ENCODE results near the gene MEGF11.

The MEGF11 gene

GRCh38 chr15:66290007-66290406, 36.5 kb upstream of the MEGF11 start:
- no peak for DNase-seq
- Mint-ChIP-seq H3K36me3 (ENCODE audit: low read depth) (no peaks in the 10 kb centered on the region), H3K9me3 (no peaks in the 10 kb centered on the region), H3K27me3 (ENCODE audit: low read depth, poor library complexity) (peaks cover 17% of the 10 kb centered on the region), H3K4me3 (no peak overlapping the region), H3K4me1 (peaks cover 25% of the 10 kb centered on the region), H3K27ac (no peak overlapping the region)
- no peak for TF ChIP-seq CTCF (IDR thresholded peaks at IDR 0.05)

- no peak overlapping the region for H3K4me3 Mint-ChIP-seq
- no peaks in the 10 kb centered on the region for H3K36me3 Mint-ChIP-seq (ENCODE audit: low read depth)
- no peaks in the 10 kb centered on the region for H3K9me3 Mint-ChIP-seq
- peaks cover 17% of the 10 kb centered on the region for H3K27me3 Mint-ChIP-seq (ENCODE audit: low read depth, poor library complexity)
- H3K4me1 Mint-ChIP-seq: peaks cover 15% of the 10 kb centered on the region
- no peak for TF ChIP-seq CTCF (IDR thresholded peaks at IDR 0.05)
- DNase-seq: no peak
- no peak overlapping the region for H3K27ac Mint-ChIP-seq
Measured at GRCh38 chr15:66288551-66289185, 35.1 kb upstream of the MEGF11 start.

- TF ChIP-seq CTCF (IDR thresholded peaks at IDR 0.05): no peak
- H3K4me3 Mint-ChIP-seq: no peak overlapping the region
- H3K27me3 Mint-ChIP-seq (ENCODE audit: low read depth, poor library complexity): peaks cover 17% of the 10 kb centered on the region
- no peak overlapping the region for H3K27ac Mint-ChIP-seq
- peaks cover 15% of the 10 kb centered on the region for H3K4me1 Mint-ChIP-seq
- H3K36me3 Mint-ChIP-seq (ENCODE audit: low read depth): no peaks in the 10 kb centered on the region
- no peaks in the 10 kb centered on the region for H3K9me3 Mint-ChIP-seq
- no peak for DNase-seq
Measured at GRCh38 chr15:66288093-66288492, 34.5 kb upstream of the MEGF11 start.

GRCh38 chr15:66287461-66288057, 34.0 kb upstream of the MEGF11 start:
- no peak overlapping the region for H3K4me3 Mint-ChIP-seq
- no peak for DNase-seq
- peaks cover 9% of the 10 kb centered on the region for H3K4me1 Mint-ChIP-seq
- no peaks in the 10 kb centered on the region for H3K36me3 Mint-ChIP-seq (ENCODE audit: low read depth)
- H3K27me3 Mint-ChIP-seq (ENCODE audit: low read depth, poor library complexity): peaks cover 19% of the 10 kb centered on the region
- H3K9me3 Mint-ChIP-seq: no peaks in the 10 kb centered on the region
- no peak overlapping the region for H3K27ac Mint-ChIP-seq
- peak; percentile 67 for TF ChIP-seq CTCF (IDR thresholded peaks at IDR 0.05)

GRCh38 chr15:66285533-66286280, 32.2 kb upstream of the MEGF11 start:
- H3K9me3 Mint-ChIP-seq: no peaks in the 10 kb centered on the region
- no peak overlapping the region for H3K27ac Mint-ChIP-seq
- no peaks in the 10 kb centered on the region for H3K4me1 Mint-ChIP-seq
- TF ChIP-seq CTCF (IDR thresholded peaks at IDR 0.05): no peak
- no peak for DNase-seq
- H3K4me3 Mint-ChIP-seq: no peak overlapping the region
- no peaks in the 10 kb centered on the region for H3K36me3 Mint-ChIP-seq (ENCODE audit: low read depth)
- peaks cover 21% of the 10 kb centered on the region for H3K27me3 Mint-ChIP-seq (ENCODE audit: low read depth, poor library complexity)

Data from nephron progenitor cell (in vitro differentiated cells).